HL-60 (cell line): Measurements from ENCODE around the gene NDUFS1.
"Not testable (repeated sequence)": the region's sequence is repeated elsewhere in the genome, so short reads cannot be mapped to it uniquely, and the experiment has no call there.

ENCODE experiments used
- DNase-seq, 2 experiments: peaks; one replicate each; pipeline ENCODE4 v3.0.0-alpha.2; 2010 to 2020; ENCODE audit warnings: low read depth in 1 of 2, low spot score in 1 of 2
- H3K27ac ChIP-seq: fragments of 250-450 bp; sonication (Bioruptor Pico); replicated peaks from 2 replicates; pipeline ENCODE4 v1.5.1; 2020; ENCODE audit warnings: mild to moderate bottlenecking, moderate library complexity
- H3K27me3 ChIP-seq: fragments of 250-450 bp; sonication (Bioruptor Pico); 2 replicates; pipeline ENCODE4 v1.5.1; 2021; ENCODE audit warnings: mild to moderate bottlenecking, moderate library complexity; ENCODE audit not compliant: insufficient read depth, poor library complexity, severe bottlenecking
- H3K4me3 ChIP-seq: replicated peaks from 2 replicates; pipeline ENCODE4 v1.5.1; 2011; ENCODE audit warnings: mild to moderate bottlenecking, control low read depth, low read length; ENCODE audit not compliant: insufficient read depth
- GABPA ChIP-seq: IDR thresholded peaks from 2 replicates; pipeline ENCODE4 v1.6.1; 2012; ENCODE audit warnings: low read depth
- POLR2AphosphoS5 ChIP-seq: IDR thresholded peaks from 2 replicates; pipeline ENCODE4 v1.6.1; 2012; ENCODE audit warnings: low read depth
- SPI1 ChIP-seq: IDR thresholded peaks from 2 replicates; pipeline ENCODE4 v1.6.1; 2012; ENCODE audit warnings: low read depth, mild to moderate bottlenecking, borderline replicate concordance
- TF ChIP-seq, protein P1 (sequence below): IDR thresholded peaks from one replicate; pipeline ENCODE4 v1.5.1; 2011; ENCODE audit warnings: low read length, control low read depth, inconsistent platforms; ENCODE audit not compliant: insufficient read depth
- TF ChIP-seq, protein P2 (sequence below): IDR thresholded peaks from 2 replicates; pipeline ENCODE4 v1.6.1; 2012; ENCODE audit warnings: low read depth; ENCODE audit not compliant: insufficient replicate concordance

Gene NDUFS1

DNA sequence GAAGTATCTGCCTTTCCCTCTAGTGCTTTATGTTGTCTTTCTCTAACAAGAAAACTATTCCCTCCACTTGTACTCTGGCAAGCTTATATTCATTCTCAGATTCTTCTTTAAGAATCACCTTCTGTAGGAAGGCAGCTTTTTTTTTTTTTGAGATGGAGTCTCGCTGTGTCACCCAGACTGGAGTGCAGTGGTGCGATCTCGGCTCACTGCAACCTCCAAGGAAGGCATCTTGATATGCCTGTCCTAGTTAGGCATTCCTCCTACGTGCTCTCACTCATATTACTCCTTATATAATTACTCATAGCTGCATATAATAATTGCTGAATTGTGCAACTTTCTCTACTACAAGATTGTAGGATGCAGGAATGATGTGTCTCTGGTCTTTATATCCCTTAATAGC is 15.8 kb downstream of the NDUFS1 start:
- H3K4me3 ChIP-seq, result no peak overlapping the region
- TF ChIP-seq, protein P1, sequence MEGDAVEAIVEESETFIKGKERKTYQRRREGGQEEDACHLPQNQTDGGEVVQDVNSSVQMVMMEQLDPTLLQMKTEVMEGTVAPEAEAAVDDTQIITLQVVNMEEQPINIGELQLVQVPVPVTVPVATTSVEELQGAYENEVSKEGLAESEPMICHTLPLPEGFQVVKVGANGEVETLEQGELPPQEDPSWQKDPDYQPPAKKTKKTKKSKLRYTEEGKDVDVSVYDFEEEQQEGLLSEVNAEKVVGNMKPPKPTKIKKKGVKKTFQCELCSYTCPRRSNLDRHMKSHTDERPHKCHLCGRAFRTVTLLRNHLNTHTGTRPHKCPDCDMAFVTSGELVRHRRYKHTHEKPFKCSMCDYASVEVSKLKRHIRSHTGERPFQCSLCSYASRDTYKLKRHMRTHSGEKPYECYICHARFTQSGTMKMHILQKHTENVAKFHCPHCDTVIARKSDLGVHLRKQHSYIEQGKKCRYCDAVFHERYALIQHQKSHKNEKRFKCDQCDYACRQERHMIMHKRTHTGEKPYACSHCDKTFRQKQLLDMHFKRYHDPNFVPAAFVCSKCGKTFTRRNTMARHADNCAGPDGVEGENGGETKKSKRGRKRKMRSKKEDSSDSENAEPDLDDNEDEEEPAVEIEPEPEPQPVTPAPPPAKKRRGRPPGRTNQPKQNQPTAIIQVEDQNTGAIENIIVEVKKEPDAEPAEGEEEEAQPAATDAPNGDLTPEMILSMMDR, result no peak
- DNase-seq, result no peak
- no peaks in the 10 kb centered on the region for H3K27me3 ChIP-seq
- H3K27ac ChIP-seq, result no peak overlapping the region

DNA sequence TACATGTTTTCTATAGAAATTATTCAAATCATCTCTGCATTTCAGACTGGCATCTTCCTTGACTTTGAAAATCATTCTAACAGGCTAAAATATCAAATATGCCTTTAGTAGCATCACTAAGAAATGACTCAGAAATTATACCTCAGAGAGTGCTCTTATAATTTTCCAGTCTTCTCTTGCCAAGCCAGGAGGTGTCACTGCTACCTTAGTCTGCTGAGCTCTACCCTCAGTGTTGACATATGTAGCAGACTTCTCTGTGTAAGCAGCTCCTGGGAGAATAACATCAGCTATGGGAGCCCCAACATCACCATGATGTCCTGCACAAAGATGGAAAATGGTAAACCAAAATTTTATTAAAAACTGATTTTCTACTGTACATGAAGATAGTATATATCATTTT is 31.6 kb downstream of the NDUFS1 start:
- peak in 1 of 2 experiments; percentile 7 for DNase-seq
- H3K27ac ChIP-seq, result no peak overlapping the region
- TF ChIP-seq, protein P2, sequence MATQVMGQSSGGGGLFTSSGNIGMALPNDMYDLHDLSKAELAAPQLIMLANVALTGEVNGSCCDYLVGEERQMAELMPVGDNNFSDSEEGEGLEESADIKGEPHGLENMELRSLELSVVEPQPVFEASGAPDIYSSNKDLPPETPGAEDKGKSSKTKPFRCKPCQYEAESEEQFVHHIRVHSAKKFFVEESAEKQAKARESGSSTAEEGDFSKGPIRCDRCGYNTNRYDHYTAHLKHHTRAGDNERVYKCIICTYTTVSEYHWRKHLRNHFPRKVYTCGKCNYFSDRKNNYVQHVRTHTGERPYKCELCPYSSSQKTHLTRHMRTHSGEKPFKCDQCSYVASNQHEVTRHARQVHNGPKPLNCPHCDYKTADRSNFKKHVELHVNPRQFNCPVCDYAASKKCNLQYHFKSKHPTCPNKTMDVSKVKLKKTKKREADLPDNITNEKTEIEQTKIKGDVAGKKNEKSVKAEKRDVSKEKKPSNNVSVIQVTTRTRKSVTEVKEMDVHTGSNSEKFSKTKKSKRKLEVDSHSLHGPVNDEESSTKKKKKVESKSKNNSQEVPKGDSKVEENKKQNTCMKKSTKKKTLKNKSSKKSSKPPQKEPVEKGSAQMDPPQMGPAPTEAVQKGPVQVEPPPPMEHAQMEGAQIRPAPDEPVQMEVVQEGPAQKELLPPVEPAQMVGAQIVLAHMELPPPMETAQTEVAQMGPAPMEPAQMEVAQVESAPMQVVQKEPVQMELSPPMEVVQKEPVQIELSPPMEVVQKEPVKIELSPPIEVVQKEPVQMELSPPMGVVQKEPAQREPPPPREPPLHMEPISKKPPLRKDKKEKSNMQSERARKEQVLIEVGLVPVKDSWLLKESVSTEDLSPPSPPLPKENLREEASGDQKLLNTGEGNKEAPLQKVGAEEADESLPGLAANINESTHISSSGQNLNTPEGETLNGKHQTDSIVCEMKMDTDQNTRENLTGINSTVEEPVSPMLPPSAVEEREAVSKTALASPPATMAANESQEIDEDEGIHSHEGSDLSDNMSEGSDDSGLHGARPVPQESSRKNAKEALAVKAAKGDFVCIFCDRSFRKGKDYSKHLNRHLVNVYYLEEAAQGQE, result no peak
- TF ChIP-seq, protein P1, result no peak
- TF ChIP-seq POLR2AphosphoS5 (no peak), SPI1 (no peak), GABPA (no peak)
- H3K4me3 ChIP-seq, result no peak overlapping the region
- H3K27me3 ChIP-seq, result no peaks in the 10 kb centered on the region

DNA sequence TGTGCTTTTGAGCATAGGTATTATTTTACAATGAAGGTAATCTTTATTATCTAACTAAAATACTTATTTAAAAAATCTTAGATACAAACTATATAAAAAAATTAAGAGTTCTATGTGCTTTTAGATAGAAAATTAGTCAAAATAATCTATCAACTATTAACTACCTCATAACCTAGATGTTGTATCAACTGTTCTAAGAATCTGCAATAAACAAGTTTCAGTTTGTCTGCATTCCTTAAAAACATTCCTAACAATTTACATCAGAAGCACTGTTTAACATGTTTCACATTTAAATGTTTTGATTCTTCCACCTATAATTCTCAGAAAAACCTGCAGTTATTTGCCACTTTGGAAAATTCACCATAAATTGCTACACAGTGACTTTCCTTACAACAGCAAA is 33.3 kb downstream of the NDUFS1 start:
- DNase-seq, result no peak
- no peak for TF ChIP-seq SPI1
- TF ChIP-seq, protein P1, result no peak
- no peak for TF ChIP-seq POLR2AphosphoS5
- no peak for TF ChIP-seq GABPA
- TF ChIP-seq, protein P2, result no peak
- Histone ChIP-seq H3K4me3 (no peak overlapping the region), H3K27me3 (no peaks in the 10 kb centered on the region), H3K27ac (no peak overlapping the region)

DNA sequence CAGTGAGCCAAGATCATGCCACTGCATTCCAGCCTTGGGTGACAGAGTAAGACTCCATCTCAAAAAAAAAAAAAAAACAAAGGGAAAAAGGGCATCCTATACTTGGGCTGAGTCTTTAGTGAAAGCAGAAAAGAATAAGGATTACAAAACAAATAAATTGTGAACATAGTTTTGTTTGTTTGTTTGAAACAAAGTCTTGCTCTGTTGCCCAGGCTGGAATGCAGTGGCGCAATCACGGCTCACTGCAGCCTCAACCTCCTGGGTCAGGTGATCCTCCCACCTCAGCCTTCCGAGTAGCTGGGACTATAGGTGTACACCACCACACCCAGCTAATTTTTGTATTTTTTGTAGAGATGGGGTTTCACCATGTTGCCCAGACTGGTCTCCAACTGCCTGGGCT is 36.7 kb downstream of the NDUFS1 start:
- not testable (repeated sequence) for H3K27ac ChIP-seq, H3K4me3 ChIP-seq, DNase-seq, H3K27me3 ChIP-seq
